ENCODE results near the gene CRCP.

CRCP gene

DNA sequence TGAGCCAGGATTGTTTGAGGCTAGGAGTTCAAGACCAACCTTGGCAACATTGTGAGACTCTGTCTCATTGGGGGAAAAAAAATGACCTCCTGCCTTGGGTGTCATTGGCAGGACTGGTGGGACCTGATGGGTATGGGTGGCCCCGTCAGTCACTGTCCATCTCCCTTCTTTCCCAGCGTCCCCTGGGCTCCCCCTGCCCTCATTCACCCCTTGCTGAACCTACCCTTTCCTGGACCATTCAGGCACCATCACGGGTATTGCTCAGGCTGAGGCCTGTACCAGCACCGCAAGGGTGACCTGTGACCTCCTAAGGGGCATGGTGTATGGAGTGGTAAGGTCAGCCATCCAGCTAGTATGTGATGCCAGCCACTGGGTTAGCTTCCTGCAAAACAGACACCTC is 19.6 kb upstream of the CRCP start:
- Histone ChIP-seq H3K79me1 (replicated peaks; ENCODE audit: low read length, poor library complexity, severe bottlenecking) (no peaks in the 10 kb centered on the region), H3K36me3 (ENCODE audit: control insufficient read depth in 1 of 2, insufficient read depth in 2 of 2, low read depth in 1 of 2, low read length in 2 of 2) (peaks cover 7 to 15% of the 10 kb centered on the region in 2 experiments), H4K91ac (ENCODE audit: low read length) (no peak overlapping the region), H2BK12ac (ENCODE audit: low read length in 2 of 2) (no peak overlapping the region), H3K4ac (ENCODE audit: low read depth in 1 of 2, low read length in 2 of 2) (no peak overlapping the region), H2AFZ (ENCODE audit: low read depth, low read length) (no peak overlapping the region), H2AK5ac (ENCODE audit: low read length, severe bottlenecking) (no peak overlapping the region), H2BK15ac (ENCODE audit: low read depth, poor library complexity, severe bottlenecking) (no peak overlapping the region), H3K9ac (ENCODE audit: low read length) (no peak overlapping the region), H3K27ac (ENCODE audit: low read length, poor library complexity, severe bottlenecking) (no peak overlapping the region), H4K8ac (ENCODE audit: low read length) (no peak overlapping the region), H3K23ac (ENCODE audit: low read length in 2 of 2) (no peak overlapping the region), H3K9me3 (ENCODE audit: control insufficient read depth, low read length) (no peaks in the 10 kb centered on the region), H3K14ac (ENCODE audit: low read length in 2 of 2) (no peak overlapping the region), H3K27me3 (ENCODE audit: control insufficient read depth in 1 of 2, insufficient read depth in 1 of 2, low read length in 2 of 2) (no peaks in the 10 kb centered on the region), H3K4me2 (ENCODE audit: low read length, poor library complexity, severe bottlenecking) (no peak overlapping the region), H2BK120ac (ENCODE audit: low read depth, low read length) (no peak overlapping the region), H3K4me3 (ENCODE audit: insufficient read depth in 1 of 2, low read depth in 1 of 2, low read length in 2 of 2) (no peak overlapping the region), H3K18ac (ENCODE audit: low read depth in 1 of 2, low read length in 2 of 2) (no peak overlapping the region), H3K4me1 (ENCODE audit: control insufficient read depth, insufficient read depth, low read depth, low read length) (peaks cover 7% of the 10 kb centered on the region), H2BK5ac (ENCODE audit: low read depth, low read length, poor library complexity, severe bottlenecking) (no peak overlapping the region)
- 100% methylated on average over 4 of the region's 4 CpGs for WGBS
- DNase-seq = no peak

GRCh38 chr7:66099232-66099550 is 15.5 kb upstream of the CRCP start:
- peaks cover 0 to 3% of the 10 kb centered on the region in 2 experiments for H3K36me3 ChIP-seq (ENCODE audit: control insufficient read depth in 1 of 2, insufficient read depth in 2 of 2, low read depth in 1 of 2, low read length in 2 of 2)
- H2AFZ ChIP-seq (ENCODE audit: low read depth, low read length) = no peak overlapping the region
- no peak for DNase-seq
- WGBS = no CpG with 5 or more reads among the region's 2 CpGs
- H3K27me3 ChIP-seq (ENCODE audit: control insufficient read depth in 1 of 2, insufficient read depth in 1 of 2, low read length in 2 of 2) = no peaks in the 10 kb centered on the region
- H3K9me3 ChIP-seq (ENCODE audit: control insufficient read depth, low read length) = no peaks in the 10 kb centered on the region
- H3K4me1 ChIP-seq (ENCODE audit: control insufficient read depth, insufficient read depth, low read depth, low read length) = peaks cover 10% of the 10 kb centered on the region
- H3K9ac ChIP-seq (ENCODE audit: low read length) = peak overlapping the region; percentile 80
- no peak overlapping the region for H2BK15ac ChIP-seq (ENCODE audit: low read depth, poor library complexity, severe bottlenecking)
- no peak overlapping the region for H2BK120ac ChIP-seq (ENCODE audit: low read depth, low read length)
- no peak overlapping the region for H3K18ac ChIP-seq (ENCODE audit: low read depth in 1 of 2, low read length in 2 of 2)
- H4K8ac ChIP-seq (ENCODE audit: low read length) = no peak overlapping the region
- H3K27ac ChIP-seq (ENCODE audit: low read length, poor library complexity, severe bottlenecking) = no peak overlapping the region
- no peak overlapping the region for H3K4me3 ChIP-seq (ENCODE audit: insufficient read depth in 1 of 2, low read depth in 1 of 2, low read length in 2 of 2)
- H3K23ac ChIP-seq (ENCODE audit: low read length in 2 of 2) = no peak overlapping the region
- H2BK12ac ChIP-seq (ENCODE audit: low read length in 2 of 2) = no peak overlapping the region
- no peaks in the 10 kb centered on the region for H3K79me1 ChIP-seq (replicated peaks; ENCODE audit: low read length, poor library complexity, severe bottlenecking)
- no peak overlapping the region for H3K4me2 ChIP-seq (ENCODE audit: low read length, poor library complexity, severe bottlenecking)
- H2BK5ac ChIP-seq (ENCODE audit: low read depth, low read length, poor library complexity, severe bottlenecking) = no peak overlapping the region
- no peak overlapping the region for H3K4ac ChIP-seq (ENCODE audit: low read depth in 1 of 2, low read length in 2 of 2)
- no peak overlapping the region for H2AK5ac ChIP-seq (ENCODE audit: low read length, severe bottlenecking)
- H4K91ac ChIP-seq (ENCODE audit: low read length) = no peak overlapping the region
- no peak overlapping the region for H3K14ac ChIP-seq (ENCODE audit: low read length in 2 of 2)

DNA sequence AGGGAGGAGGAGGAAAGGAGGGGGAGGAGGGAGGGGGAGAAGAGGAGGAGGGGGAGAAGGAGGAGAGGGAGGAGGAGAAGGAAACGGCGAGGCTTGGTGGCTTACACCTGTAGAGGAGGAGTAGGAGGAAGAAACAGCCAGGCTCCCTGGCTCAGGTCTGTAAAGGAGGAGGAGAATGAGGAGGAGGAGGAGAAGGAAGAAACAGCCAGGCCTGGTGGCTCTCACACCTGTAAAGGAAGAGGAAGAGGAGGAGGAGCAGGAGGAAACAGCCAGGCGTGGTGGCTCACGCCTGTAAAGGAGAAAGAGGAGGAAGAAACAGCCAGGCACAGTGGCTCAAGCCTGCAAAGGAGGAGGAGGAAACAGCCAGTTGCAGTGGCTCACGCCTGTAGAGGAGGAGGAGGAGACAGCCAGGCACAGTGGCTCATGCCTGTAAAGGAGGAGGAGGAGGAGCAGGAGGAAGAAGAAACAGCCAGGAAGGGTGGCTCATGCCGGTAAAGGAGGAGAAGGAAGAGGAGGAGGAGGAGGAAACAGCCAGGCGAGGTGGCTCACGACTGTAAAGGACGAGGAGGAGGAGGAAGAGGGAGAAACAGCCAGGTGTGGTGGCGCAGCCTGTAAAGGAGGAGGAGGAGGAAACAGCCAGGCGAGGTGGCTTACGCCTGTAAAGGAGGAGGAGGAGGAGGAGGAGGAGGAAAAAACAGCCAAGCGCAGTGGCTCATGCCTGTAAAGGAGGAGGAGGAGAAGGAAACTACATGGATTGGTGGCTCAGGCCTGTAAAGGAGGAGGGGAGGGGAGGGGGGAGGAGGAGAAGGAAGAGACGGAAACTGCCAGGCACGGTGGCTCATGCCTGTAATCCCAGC is 14.9 kb upstream of the CRCP start:
- H3K4ac ChIP-seq (ENCODE audit: low read depth in 1 of 2, low read length in 2 of 2) = peak overlapping the region; percentile 75 to 81
- peak; percentile 91 for DNase-seq
- peak overlapping the region in 1 of 2 experiments; percentile 80 for H2BK12ac ChIP-seq (ENCODE audit: low read length in 2 of 2)
- H3K23ac ChIP-seq (ENCODE audit: low read length in 2 of 2) = peak overlapping the region in 1 of 2 experiments; percentile 10
- H3K79me1 ChIP-seq (replicated peaks; ENCODE audit: low read length, poor library complexity, severe bottlenecking) = no peaks in the 10 kb centered on the region
- no peak overlapping the region for H2AK5ac ChIP-seq (ENCODE audit: low read length, severe bottlenecking)
- peak overlapping the region; percentile 80 for H3K9ac ChIP-seq (ENCODE audit: low read length)
- peak overlapping the region; percentile 88 for H4K8ac ChIP-seq (ENCODE audit: low read length)
- H2BK120ac ChIP-seq (ENCODE audit: low read depth, low read length) = peak overlapping the region; percentile 24
- peak overlapping the region; percentile 50 for H2BK15ac ChIP-seq (ENCODE audit: low read depth, poor library complexity, severe bottlenecking)
- H3K36me3 ChIP-seq (ENCODE audit: control insufficient read depth in 1 of 2, insufficient read depth in 2 of 2, low read depth in 1 of 2, low read length in 2 of 2) = peaks cover 0 to 3% of the 10 kb centered on the region in 2 experiments
- peak overlapping the region; percentile 96 for H2AFZ ChIP-seq (ENCODE audit: low read depth, low read length)
- H3K18ac ChIP-seq (ENCODE audit: low read depth in 1 of 2, low read length in 2 of 2) = peak overlapping the region; percentile 15 to 93
- peak overlapping the region; percentile 10 for H2BK5ac ChIP-seq (ENCODE audit: low read depth, low read length, poor library complexity, severe bottlenecking)
- peak overlapping the region; percentile 77 for H3K27ac ChIP-seq (ENCODE audit: low read length, poor library complexity, severe bottlenecking)
- no peaks in the 10 kb centered on the region for H3K9me3 ChIP-seq (ENCODE audit: control insufficient read depth, low read length)
- peak overlapping the region; percentile 21 to 70 for H3K4me3 ChIP-seq (ENCODE audit: insufficient read depth in 1 of 2, low read depth in 1 of 2, low read length in 2 of 2)
- WGBS = under 1% methylated on average over 15 of the region's 15 CpGs
- peaks cover 10% of the 10 kb centered on the region for H3K4me1 ChIP-seq (ENCODE audit: control insufficient read depth, insufficient read depth, low read depth, low read length)
- no peaks in the 10 kb centered on the region for H3K27me3 ChIP-seq (ENCODE audit: control insufficient read depth in 1 of 2, insufficient read depth in 1 of 2, low read length in 2 of 2)
- peak overlapping the region; percentile 36 for H3K4me2 ChIP-seq (ENCODE audit: low read length, poor library complexity, severe bottlenecking)
- H3K14ac ChIP-seq (ENCODE audit: low read length in 2 of 2) = peak overlapping the region in 1 of 2 experiments; percentile 86
- H4K91ac ChIP-seq (ENCODE audit: low read length) = peak overlapping the region; percentile 67

DNA sequence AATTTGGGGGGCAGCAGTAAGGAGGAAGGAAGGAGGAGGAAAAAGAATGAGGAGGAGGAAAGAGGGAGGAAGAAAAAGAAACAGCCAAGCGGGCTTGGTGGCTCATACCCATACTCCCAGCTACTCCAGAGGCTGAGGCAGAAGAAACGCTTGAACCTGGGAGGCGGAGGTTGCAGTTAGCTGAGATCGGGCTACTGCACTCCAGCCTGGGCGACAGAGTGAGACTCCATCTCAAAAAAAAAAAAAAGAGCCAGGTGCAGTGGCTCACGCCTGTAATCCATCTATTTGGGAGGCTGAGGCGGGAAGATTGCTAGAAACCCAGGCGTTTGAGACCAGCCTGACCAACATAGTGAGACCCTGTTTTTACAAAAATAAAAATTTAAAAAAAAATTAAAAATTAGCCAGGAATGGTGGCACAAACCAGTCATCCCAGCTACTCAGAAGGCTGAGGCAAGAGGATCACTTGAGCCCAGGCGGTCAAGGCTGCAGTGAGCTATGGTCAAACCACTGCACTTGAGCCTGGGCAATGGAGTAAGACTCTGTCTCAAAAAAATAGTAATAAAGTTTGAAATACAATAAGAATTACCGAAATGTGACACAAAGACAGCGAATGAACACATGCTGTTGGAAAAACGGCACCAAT is 14.1 kb upstream of the CRCP start:
- no peaks in the 10 kb centered on the region for H3K9me3 ChIP-seq (ENCODE audit: control insufficient read depth, low read length)
- no peaks in the 10 kb centered on the region for H3K79me1 ChIP-seq (replicated peaks; ENCODE audit: low read length, poor library complexity, severe bottlenecking)

More for the DNA sequence above, 14.1 kb upstream of the CRCP start:
- no peak overlapping the region for H3K23ac ChIP-seq (ENCODE audit: low read length in 2 of 2)
- H3K18ac ChIP-seq (ENCODE audit: low read depth in 1 of 2, low read length in 2 of 2) = peak overlapping the region; percentile 25 to 67
- no peak overlapping the region for H2AFZ ChIP-seq (ENCODE audit: low read depth, low read length)
- H2AK5ac ChIP-seq (ENCODE audit: low read length, severe bottlenecking) = no peak overlapping the region
- no peak for DNase-seq
- no peak overlapping the region for H2BK15ac ChIP-seq (ENCODE audit: low read depth, poor library complexity, severe bottlenecking)
- 67% methylated on average over 8 of the region's 12 CpGs for WGBS
- no peaks in the 10 kb centered on the region for H3K27me3 ChIP-seq (ENCODE audit: control insufficient read depth in 1 of 2, insufficient read depth in 1 of 2, low read length in 2 of 2)
- no peak overlapping the region for H2BK5ac ChIP-seq (ENCODE audit: low read depth, low read length, poor library complexity, severe bottlenecking)
- H3K9ac ChIP-seq (ENCODE audit: low read length) = peak overlapping the region; percentile 80
- H3K4me2 ChIP-seq (ENCODE audit: low read length, poor library complexity, severe bottlenecking) = peak overlapping the region; percentile 34
- H3K36me3 ChIP-seq (ENCODE audit: control insufficient read depth in 1 of 2, insufficient read depth in 2 of 2, low read depth in 1 of 2, low read length in 2 of 2) = peaks cover 0 to under 1% of the 10 kb centered on the region in 2 experiments
- H3K4me3 ChIP-seq (ENCODE audit: insufficient read depth in 1 of 2, low read depth in 1 of 2, low read length in 2 of 2) = peak overlapping the region in 1 of 2 experiments; percentile 70
- peak overlapping the region; percentile 75 for H4K91ac ChIP-seq (ENCODE audit: low read length)
- peak overlapping the region in 1 of 2 experiments; percentile 81 for H3K4ac ChIP-seq (ENCODE audit: low read depth in 1 of 2, low read length in 2 of 2)
- H3K14ac ChIP-seq (ENCODE audit: low read length in 2 of 2) = no peak overlapping the region
- H2BK12ac ChIP-seq (ENCODE audit: low read length in 2 of 2) = peak overlapping the region in 1 of 2 experiments; percentile 72
- peak overlapping the region; percentile 77 for H3K27ac ChIP-seq (ENCODE audit: low read length, poor library complexity, severe bottlenecking)
- H4K8ac ChIP-seq (ENCODE audit: low read length) = peak overlapping the region; percentile 53
- H2BK120ac ChIP-seq (ENCODE audit: low read depth, low read length) = peak overlapping the region; percentile 24
- H3K4me1 ChIP-seq (ENCODE audit: control insufficient read depth, insufficient read depth, low read depth, low read length) = peaks cover 10% of the 10 kb centered on the region
